Activated CD4-positive, alpha-beta T cell treated with anti-CD3 and anti-CD28 coated beads for 4 hours (primary cell): Measurements from ENCODE around the gene ZNF81.
"Not testable (repeated sequence)": the region's sequence is repeated elsewhere in the genome, so short reads cannot be mapped to it uniquely, and the experiment has no call there.

ENCODE experiments used
- DNase-seq, 2 donors: peaks; one replicate each; pipeline ENCODE4 v3.0.0-alpha.2; 2020

The ZNF81 gene

DNA sequence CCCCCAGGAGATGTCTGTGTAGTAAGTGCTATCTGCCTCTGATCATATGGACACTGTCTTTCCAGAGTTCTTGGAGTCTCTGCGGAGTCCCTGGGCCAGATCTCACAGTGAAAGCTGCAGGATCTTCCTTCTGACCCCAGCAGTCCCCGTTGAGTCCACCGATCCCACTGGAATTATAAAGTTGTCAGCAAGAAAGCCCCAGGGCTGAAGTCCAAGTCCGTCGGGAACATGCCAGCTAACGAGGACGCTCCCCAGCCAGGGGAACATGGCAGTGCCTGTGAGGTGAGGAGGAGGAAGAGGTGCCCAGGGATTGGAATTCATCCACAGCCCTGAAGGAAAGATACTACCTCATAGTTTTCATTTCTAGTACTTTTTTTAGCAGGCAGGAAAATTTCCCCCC is 9.3 kb downstream of the ZNF81 start:
- DNase-seq: no peak

GRCh38 chrX:47849778-47850177 is 13.1 kb downstream of the ZNF81 start:
- no peak for DNase-seq

GRCh38 chrX:47850389-47850788 is 13.7 kb downstream of the ZNF81 start:
- not testable (repeated sequence) for DNase-seq

DNA sequence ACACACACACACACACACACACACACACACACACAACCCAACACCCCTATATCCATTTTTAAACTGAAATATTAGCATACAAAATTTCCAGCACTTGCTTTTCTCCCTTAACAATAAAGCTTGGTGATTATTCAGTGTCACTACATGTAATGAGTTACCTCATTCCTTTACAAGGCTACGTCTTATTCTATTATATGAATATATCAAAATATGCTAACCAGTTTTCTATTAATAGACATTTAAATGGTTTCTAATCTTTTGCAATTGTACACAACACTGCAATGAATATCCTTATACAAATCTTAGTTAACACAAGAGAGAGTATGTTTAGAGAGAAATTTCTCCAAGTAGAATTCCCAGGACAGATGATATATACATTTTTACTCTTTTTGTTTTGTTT is 14.2 kb downstream of the ZNF81 start:
- no peak for DNase-seq

DNA sequence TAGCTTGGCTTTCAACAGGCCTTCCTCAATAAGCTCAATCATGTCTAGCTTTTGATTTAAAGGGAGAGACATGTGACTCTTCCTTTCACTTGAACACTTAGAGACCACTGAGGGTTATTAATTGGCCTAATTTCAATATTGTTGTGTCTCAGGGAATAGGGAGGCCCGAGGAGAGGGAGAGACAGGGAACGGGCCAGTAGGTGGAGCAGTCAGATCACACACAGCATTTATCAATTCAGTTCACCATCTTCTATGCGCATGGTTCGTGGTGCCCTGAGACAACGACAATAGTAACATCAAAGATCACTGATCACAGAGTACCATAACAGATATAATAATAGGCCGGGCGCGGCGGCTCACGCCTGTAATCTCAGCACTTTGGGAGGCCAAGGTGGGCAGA is 17.8 kb downstream of the ZNF81 start:
- DNase-seq: peak; percentile 13 to 23

DNA sequence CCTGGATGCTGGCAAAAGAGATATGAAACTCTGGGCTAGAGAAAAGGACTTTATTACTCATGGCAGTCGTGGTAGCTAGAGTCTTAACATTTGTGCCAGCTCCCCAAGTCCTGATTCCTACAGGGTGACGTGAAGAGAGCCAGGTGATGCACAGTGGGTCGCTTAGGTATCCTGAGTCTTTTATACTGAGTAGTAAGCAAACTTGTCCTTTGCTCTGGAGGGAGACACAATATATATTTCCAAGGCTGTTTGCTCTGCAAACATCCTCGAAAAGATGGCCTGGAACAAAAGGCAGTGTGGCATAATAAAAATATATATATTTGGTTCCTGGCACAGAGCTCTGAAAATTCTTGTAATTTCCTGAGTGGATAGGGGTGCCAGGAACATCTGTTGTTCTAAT is 23.0 kb downstream of the ZNF81 start:
- no peak for DNase-seq

DNA sequence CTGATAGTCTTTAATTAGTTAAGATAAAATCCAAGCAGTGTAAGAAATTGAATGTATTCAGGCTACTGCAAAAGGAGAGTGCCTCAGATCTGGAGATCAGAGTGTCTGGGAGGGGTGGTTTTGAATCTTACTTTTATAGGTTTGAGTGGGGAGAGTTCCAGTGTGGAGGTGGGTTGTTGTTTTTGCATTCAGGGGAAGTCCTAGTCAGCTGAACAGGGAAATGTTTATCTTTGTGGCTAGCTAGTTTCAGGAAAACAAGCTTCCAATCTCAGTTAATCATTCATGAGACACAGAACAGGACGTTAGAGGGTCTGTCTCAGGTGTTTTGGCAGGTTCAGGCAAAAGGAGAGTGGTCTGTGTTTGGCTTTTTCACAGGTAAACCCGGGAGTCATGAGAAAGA is 26.0 kb downstream of the ZNF81 start:
- no peak for DNase-seq

DNA sequence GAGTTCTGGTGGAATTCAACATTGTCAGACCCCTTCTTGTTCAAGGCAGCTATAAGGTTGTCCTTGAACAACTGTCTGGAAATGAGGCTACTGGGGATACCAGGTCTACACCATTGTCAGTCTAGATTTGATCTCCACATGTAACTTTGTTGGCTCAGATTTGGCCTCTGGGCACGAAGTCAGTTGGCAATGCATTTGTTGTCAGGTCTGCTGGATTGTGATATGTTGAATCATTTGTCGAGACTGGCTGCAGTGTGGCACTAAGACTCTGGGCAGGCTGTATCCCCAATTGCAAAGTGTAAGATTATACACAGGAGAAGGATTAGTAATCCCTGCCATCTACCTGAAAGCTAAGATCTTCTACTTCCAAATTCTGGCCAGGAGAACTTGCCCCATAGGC is 26.5 kb downstream of the ZNF81 start:
- DNase-seq: no peak

- DNase-seq: no peak
Measured at GRCh38 chrX:47864300-47864699, 27.6 kb downstream of the ZNF81 start.

DNA sequence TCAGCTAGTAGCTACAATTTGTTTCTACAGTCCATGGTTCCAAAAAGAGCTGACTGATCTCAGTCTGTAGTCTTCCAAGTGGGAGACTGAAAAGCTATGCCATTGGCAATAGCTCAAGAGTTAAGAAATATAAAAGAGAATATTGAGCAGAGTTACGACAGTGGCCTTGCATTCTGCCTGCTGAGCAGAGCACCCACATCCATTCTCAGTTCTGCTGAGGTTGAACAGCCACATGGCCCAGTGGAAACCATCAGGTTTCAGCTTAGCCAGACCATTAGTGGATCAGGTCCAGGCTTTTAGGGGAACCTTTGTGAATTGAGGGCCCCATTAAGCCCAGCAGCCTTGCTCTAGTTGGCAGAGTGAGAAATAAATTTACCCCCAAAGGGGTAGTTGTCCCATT is 28.1 kb downstream of the ZNF81 start:
- no peak for DNase-seq

DNA sequence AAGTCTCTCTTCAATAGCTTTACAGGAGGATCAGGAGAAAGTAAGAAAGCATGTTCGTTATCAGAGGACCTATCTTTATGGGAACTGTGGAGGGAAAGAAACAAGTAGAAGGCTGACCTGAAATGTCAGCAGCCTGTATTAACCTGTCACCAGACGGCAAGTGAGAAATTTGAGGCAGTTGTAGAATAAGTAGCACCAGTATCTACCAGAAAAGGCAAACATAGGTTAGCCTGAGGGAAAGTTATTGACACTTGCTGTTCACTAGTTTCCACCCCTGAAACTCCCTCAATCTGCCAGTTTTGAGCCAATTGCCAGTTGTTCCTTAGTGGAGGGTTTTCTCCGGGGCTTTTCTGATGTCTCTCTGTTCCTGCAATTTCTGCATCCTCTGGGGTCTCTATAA is 36.4 kb downstream of the ZNF81 start:
- no peak for DNase-seq

DNA sequence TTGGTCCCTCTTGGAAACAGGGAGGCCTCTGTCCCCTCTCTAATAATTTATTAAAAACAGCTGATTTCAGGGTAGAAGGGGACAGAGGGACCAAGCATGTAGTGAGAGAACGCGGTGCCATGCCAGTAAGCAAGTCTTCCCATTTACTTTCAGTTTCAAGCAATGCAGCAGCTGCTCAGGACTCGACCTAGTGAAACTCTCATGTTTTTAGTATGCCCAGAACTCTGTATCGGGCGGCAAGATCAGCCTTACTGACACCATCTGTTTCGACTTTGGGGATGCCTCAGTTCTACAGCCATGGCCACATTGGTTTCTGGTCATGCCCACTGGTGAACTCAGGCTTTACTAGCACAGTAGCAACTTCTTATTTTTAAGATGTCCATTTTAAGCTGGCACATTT is 40.6 kb downstream of the ZNF81 start:
- no peak for DNase-seq

- no peak for DNase-seq
Measured at GRCh38 chrX:47878198-47878597, 41.5 kb downstream of the ZNF81 start.

GRCh38 chrX:47879463-47879862 is 42.8 kb downstream of the ZNF81 start:
- no peak for DNase-seq

DNA sequence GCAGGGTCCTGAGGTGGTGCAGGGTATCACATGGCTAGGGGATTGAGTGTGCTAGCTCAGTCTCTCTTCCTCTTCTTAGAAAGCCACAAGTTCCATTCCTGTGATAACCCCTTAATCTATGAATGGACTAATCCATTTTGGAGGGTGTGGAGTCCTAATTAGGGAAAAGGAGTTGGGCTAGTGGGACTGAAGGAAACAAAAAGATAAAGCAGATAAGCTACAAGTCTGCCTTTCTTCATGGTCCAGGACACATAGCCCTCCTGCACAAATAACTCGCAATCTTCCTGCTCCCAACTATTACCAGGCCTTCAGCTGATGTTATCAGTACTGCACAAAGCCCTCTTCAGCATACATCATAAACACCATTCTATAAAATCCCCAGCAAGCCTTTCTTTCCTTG is 44.2 kb downstream of the ZNF81 start:
- no peak for DNase-seq

- DNase-seq: no peak
Measured at GRCh38 chrX:47885501-47885900, 48.8 kb downstream of the ZNF81 start.

DNA sequence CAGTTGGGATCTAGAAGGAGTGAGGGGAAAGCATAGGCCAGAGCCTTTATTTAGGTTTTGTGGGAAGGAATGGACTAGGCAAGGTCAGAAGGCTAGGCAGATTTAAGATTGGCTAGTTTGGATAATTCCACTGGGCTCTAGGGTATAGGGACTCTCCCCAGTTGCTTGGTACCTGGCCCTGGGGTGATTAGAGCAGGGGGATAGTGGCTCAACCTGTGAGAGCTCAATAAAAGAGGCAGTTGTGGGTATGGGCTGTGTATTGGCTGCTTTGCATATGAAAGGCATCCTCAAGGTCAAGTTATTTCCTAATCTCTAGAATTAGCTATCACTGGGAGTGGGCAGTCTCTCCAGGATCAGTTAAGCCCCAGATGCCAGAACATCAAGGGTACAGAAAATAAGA is 61.3 kb downstream of the ZNF81 start:
- DNase-seq: no peak

- DNase-seq: no peak
Measured at GRCh38 chrX:47900833-47901232, 64.1 kb downstream of the ZNF81 start.

DNA sequence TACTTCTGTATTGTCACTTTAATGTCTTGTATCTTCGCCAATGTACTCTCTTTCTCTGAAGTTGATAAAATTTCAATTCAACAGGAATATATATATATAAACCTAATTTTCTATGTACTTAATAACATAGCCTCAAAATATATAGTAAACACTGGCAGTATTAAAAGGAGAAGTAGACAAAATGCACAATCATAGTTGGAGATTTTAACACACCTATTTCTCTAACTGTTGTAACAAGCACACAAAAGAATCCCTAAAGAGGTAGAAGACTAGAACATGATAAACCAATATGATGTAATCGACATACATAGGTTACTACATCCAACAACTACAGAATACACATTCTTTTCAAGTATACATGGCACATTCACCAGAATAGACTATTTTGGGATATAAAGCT is 65.5 kb downstream of the ZNF81 start:
- DNase-seq: no peak

GRCh38 chrX:47915886-47916493 is 79.3 kb downstream of the ZNF81 start:
- no peak for DNase-seq

- DNase-seq: no peak
Measured at GRCh38 chrX:47918274-47918673, 81.6 kb downstream of the ZNF81 start.

- no peak for DNase-seq
Measured at GRCh38 chrX:47927212-47927611, 90.5 kb downstream of the ZNF81 start.

GRCh38 chrX:47931970-47932369 is 95.3 kb downstream of the ZNF81 start:
- not testable (repeated sequence) for DNase-seq

DNA sequence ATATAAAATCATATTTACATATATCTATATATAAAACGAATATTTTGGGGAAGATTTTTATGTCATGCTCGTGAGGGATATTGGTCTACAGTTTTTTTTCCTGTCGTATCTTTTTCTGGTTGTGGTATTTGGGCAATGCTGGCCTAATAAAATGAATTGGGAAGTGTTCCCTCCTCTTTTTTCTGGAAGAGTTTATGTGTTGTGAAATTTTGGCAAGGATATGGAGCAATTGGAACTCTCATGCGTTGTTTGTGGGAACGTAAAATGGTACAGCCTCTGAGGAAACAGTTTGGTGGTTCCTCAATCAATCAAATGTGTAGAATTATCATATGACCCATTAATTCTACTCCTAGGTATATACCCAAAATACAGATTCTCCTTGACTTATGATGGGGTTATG is 97.2 kb downstream of the ZNF81 start:
- no peak for DNase-seq

- peak in 1 of 2 donors; percentile 5 for DNase-seq
Measured at GRCh38 chrX:47936224-47936939, 99.7 kb downstream of the ZNF81 start.
